ENCODE data around the gene BRINP2. TPM values are rescaled to one million over a fixed set of nuclear protein-coding genes. Genes with fewer than 3 reads are reported as not detected.

BRINP2 gene
- total and polyA plus RNA-seq, 9 donors: 0.07 to 0.98 (median 0.40) TPM

- Histone ChIP-seq H3K4me3 (ENCODE audit: low read length) (no peak overlapping the region), H3K4me1 (ENCODE audit: control insufficient read depth, insufficient read depth, low read length) (no peaks in the 10 kb centered on the region), H3K27me3 (ENCODE audit: control insufficient read depth, insufficient read depth, low read length) (no peaks in the 10 kb centered on the region), H3K9me3 (replicated peaks; ENCODE audit: control insufficient read depth, low read depth, low read length) (no peaks in the 10 kb centered on the region), H3K36me3 (ENCODE audit: control insufficient read depth, insufficient read depth, low read length) (no peaks in the 10 kb centered on the region), H3K27ac (ENCODE audit: low read length) (no peak overlapping the region)
- no peak for DNase-seq
- WGBS (ENCODE audit: insufficient coverage): 80% methylated on average over 1 of the region's 2 CpGs
Observed at GRCh38 chr1:177287994-177288393, 117.2 kb downstream of the BRINP2 start.

- no peaks in the 10 kb centered on the region for H3K27me3 ChIP-seq (ENCODE audit: control insufficient read depth, insufficient read depth, low read length)
- no peak for DNase-seq
- no CpG with 5 or more reads among the region's 2 CpGs for WGBS (ENCODE audit: insufficient coverage)
- no peak overlapping the region for H3K27ac ChIP-seq (ENCODE audit: low read length)
- H3K4me1 ChIP-seq (ENCODE audit: control insufficient read depth, insufficient read depth, low read length): no peaks in the 10 kb centered on the region
- no peak overlapping the region for H3K4me3 ChIP-seq (ENCODE audit: low read length)
- H3K36me3 ChIP-seq (ENCODE audit: control insufficient read depth, insufficient read depth, low read length): no peaks in the 10 kb centered on the region
- no peaks in the 10 kb centered on the region for H3K9me3 ChIP-seq (replicated peaks; ENCODE audit: control insufficient read depth, low read depth, low read length)
Observed at GRCh38 chr1:177289532-177289931, 118.8 kb downstream of the BRINP2 start.

- Histone ChIP-seq H3K36me3 (ENCODE audit: control insufficient read depth, insufficient read depth, low read length) (no peaks in the 10 kb centered on the region), H3K9me3 (replicated peaks; ENCODE audit: control insufficient read depth, low read depth, low read length) (no peaks in the 10 kb centered on the region), H3K27me3 (ENCODE audit: control insufficient read depth, insufficient read depth, low read length) (no peaks in the 10 kb centered on the region), H3K4me3 (ENCODE audit: low read length) (no peak overlapping the region), H3K4me1 (ENCODE audit: control insufficient read depth, insufficient read depth, low read length) (peaks cover 9% of the 10 kb centered on the region), H3K27ac (ENCODE audit: low read length) (no peak overlapping the region)
- DNase-seq: no peak
- WGBS (ENCODE audit: insufficient coverage): no CpG with 5 or more reads among the region's 1 CpG
Observed at GRCh38 chr1:177300431-177300830, 129.7 kb downstream of the BRINP2 start.

- H3K36me3 ChIP-seq (ENCODE audit: control insufficient read depth, insufficient read depth, low read length): no peaks in the 10 kb centered on the region
- H3K27ac ChIP-seq (ENCODE audit: low read length): no peak overlapping the region
- H3K4me3 ChIP-seq (ENCODE audit: low read length): no peak overlapping the region
- DNase-seq: no peak
- WGBS (ENCODE audit: insufficient coverage): no CpG with 5 or more reads among the region's 1 CpG
- peaks cover 16% of the 10 kb centered on the region for H3K4me1 ChIP-seq (ENCODE audit: control insufficient read depth, insufficient read depth, low read length)
- H3K27me3 ChIP-seq (ENCODE audit: control insufficient read depth, insufficient read depth, low read length): no peaks in the 10 kb centered on the region
- no peaks in the 10 kb centered on the region for H3K9me3 ChIP-seq (replicated peaks; ENCODE audit: control insufficient read depth, low read depth, low read length)
Observed at GRCh38 chr1:177301425-177302124, 130.8 kb downstream of the BRINP2 start.

- peak; percentile 22 for DNase-seq
- Histone ChIP-seq H3K27me3 (ENCODE audit: control insufficient read depth, insufficient read depth, low read length) (no peaks in the 10 kb centered on the region), H3K27ac (ENCODE audit: low read length) (no peak overlapping the region), H3K36me3 (ENCODE audit: control insufficient read depth, insufficient read depth, low read length) (no peaks in the 10 kb centered on the region), H3K4me3 (ENCODE audit: low read length) (no peak overlapping the region), H3K4me1 (ENCODE audit: control insufficient read depth, insufficient read depth, low read length) (peaks cover 16% of the 10 kb centered on the region), H3K9me3 (replicated peaks; ENCODE audit: control insufficient read depth, low read depth, low read length) (no peaks in the 10 kb centered on the region)
- WGBS (ENCODE audit: insufficient coverage): 54% methylated on average over 7 of the region's 7 CpGs
Observed at GRCh38 chr1:177302357-177303044, 131.7 kb downstream of the BRINP2 start.

GRCh38 chr1:177305040-177306018, 134.6 kb downstream of the BRINP2 start:
- WGBS (ENCODE audit: insufficient coverage): 25% methylated on average over 2 of the region's 11 CpGs
- H3K4me3 ChIP-seq (ENCODE audit: low read length): no peak overlapping the region
- H3K9me3 ChIP-seq (replicated peaks; ENCODE audit: control insufficient read depth, low read depth, low read length): no peaks in the 10 kb centered on the region
- no peak overlapping the region for H3K27ac ChIP-seq (ENCODE audit: low read length)
- no peaks in the 10 kb centered on the region for H3K36me3 ChIP-seq (ENCODE audit: control insufficient read depth, insufficient read depth, low read length)
- peaks cover 16% of the 10 kb centered on the region for H3K4me1 ChIP-seq (ENCODE audit: control insufficient read depth, insufficient read depth, low read length)
- H3K27me3 ChIP-seq (ENCODE audit: control insufficient read depth, insufficient read depth, low read length): no peaks in the 10 kb centered on the region
- DNase-seq: peak; percentile 40

- Histone ChIP-seq H3K4me3 (ENCODE audit: low read length) (no peak overlapping the region), H3K36me3 (ENCODE audit: control insufficient read depth, insufficient read depth, low read length) (no peaks in the 10 kb centered on the region), H3K27ac (ENCODE audit: low read length) (no peak overlapping the region), H3K9me3 (replicated peaks; ENCODE audit: control insufficient read depth, low read depth, low read length) (no peaks in the 10 kb centered on the region), H3K4me1 (ENCODE audit: control insufficient read depth, insufficient read depth, low read length) (peaks cover 16% of the 10 kb centered on the region), H3K27me3 (ENCODE audit: control insufficient read depth, insufficient read depth, low read length) (no peaks in the 10 kb centered on the region)
- WGBS (ENCODE audit: insufficient coverage): 13% methylated on average over 3 of the region's 3 CpGs
- no peak for DNase-seq
Observed at GRCh38 chr1:177306019-177306415, 135.3 kb downstream of the BRINP2 start.

GRCh38 chr1:177306981-177307380, 136.2 kb downstream of the BRINP2 start:
- Histone ChIP-seq H3K27me3 (ENCODE audit: control insufficient read depth, insufficient read depth, low read length) (peaks cover 4% of the 10 kb centered on the region), H3K4me3 (ENCODE audit: low read length) (no peak overlapping the region), H3K36me3 (ENCODE audit: control insufficient read depth, insufficient read depth, low read length) (no peaks in the 10 kb centered on the region), H3K9me3 (replicated peaks; ENCODE audit: control insufficient read depth, low read depth, low read length) (no peaks in the 10 kb centered on the region), H3K4me1 (ENCODE audit: control insufficient read depth, insufficient read depth, low read length) (peaks cover 16% of the 10 kb centered on the region), H3K27ac (ENCODE audit: low read length) (no peak overlapping the region)
- no peak for DNase-seq
- WGBS (ENCODE audit: insufficient coverage): 80% methylated on average over 1 of the region's 1 CpG

GRCh38 chr1:177307771-177308170, 137.0 kb downstream of the BRINP2 start:
- H3K9me3 ChIP-seq (replicated peaks; ENCODE audit: control insufficient read depth, low read depth, low read length): no peaks in the 10 kb centered on the region
- DNase-seq: no peak

GRCh38 chr1:177309880-177310279, 139.1 kb downstream of the BRINP2 start:
- no peak for DNase-seq
- no peak overlapping the region for H3K4me3 ChIP-seq (ENCODE audit: low read length)
- H3K27ac ChIP-seq (ENCODE audit: low read length): no peak overlapping the region
- H3K27me3 ChIP-seq (ENCODE audit: control insufficient read depth, insufficient read depth, low read length): peaks cover 4% of the 10 kb centered on the region
- WGBS (ENCODE audit: insufficient coverage): no CpG with 5 or more reads among the region's 2 CpGs
- no peaks in the 10 kb centered on the region for H3K36me3 ChIP-seq (ENCODE audit: control insufficient read depth, insufficient read depth, low read length)
- H3K4me1 ChIP-seq (ENCODE audit: control insufficient read depth, insufficient read depth, low read length): peaks cover 12% of the 10 kb centered on the region
- no peaks in the 10 kb centered on the region for H3K9me3 ChIP-seq (replicated peaks; ENCODE audit: control insufficient read depth, low read depth, low read length)

More at GRCh38 chr1:177307771-177308170, 137.0 kb downstream of the BRINP2 start:
- peaks cover 4% of the 10 kb centered on the region for H3K27me3 ChIP-seq (ENCODE audit: control insufficient read depth, insufficient read depth, low read length)
- H3K27ac ChIP-seq (ENCODE audit: low read length): no peak overlapping the region
- no peak overlapping the region for H3K4me3 ChIP-seq (ENCODE audit: low read length)
- no peaks in the 10 kb centered on the region for H3K36me3 ChIP-seq (ENCODE audit: control insufficient read depth, insufficient read depth, low read length)
- H3K4me1 ChIP-seq (ENCODE audit: control insufficient read depth, insufficient read depth, low read length): peaks cover 12% of the 10 kb centered on the region

All from muscle of leg (tissue), 11 donors.